Suprapubic skin (tissue), 4 donors: ENCODE results near the gene ZNHIT1. TPM values are rescaled to one million over a fixed set of nuclear protein-coding genes. Genes with fewer than 3 reads are reported as not detected.

ENCODE experiments used
- DNase-seq, 2 donors: peaks; one replicate each; pipeline ENCODE4 v3.0.0-alpha.2; 2019; ENCODE audit warnings: low spot score in 2 of 2
- H3K27ac ChIP-seq: fragments of 200-600 bp; sonication (generic); one replicate; pipeline ENCODE4 v1.5.1; 2019
- H3K27me3 ChIP-seq: fragments of 200-600 bp; sonication (generic); one replicate; pipeline ENCODE4 v1.5.1; 2019
- H3K36me3 ChIP-seq: fragments of 200-600 bp; sonication (generic); one replicate; pipeline ENCODE4 v1.5.1; 2019
- H3K4me1 ChIP-seq: fragments of 200-600 bp; sonication (generic); one replicate; pipeline ENCODE4 v1.5.1; 2019
- H3K4me3 ChIP-seq: fragments of 200-600 bp; sonication (generic); one replicate; pipeline ENCODE4 v1.5.1; 2019; ENCODE audit warnings: mild to moderate bottlenecking
- H3K9me3 ChIP-seq: fragments of 200-600 bp; sonication (generic); one replicate; pipeline ENCODE4 v1.5.1; 2019
- EP300 ChIP-seq: sonication (generic); formaldehyde crosslinking; IDR thresholded peaks from one replicate; pipeline ENCODE4 v1.6.1; 2017; ENCODE audit warnings: antibody characterized with exemption
- POLR2A ChIP-seq, 2 donors: fragments of 450-650 bp; IDR thresholded peaks; one replicate each; pipeline ENCODE4 v1.6.1; 2017; ENCODE audit warnings: antibody characterized with exemption in 2 of 2, mild to moderate bottlenecking in 2 of 2, moderate library complexity in 2 of 2
- POLR2AphosphoS5 ChIP-seq, 3 donors: sonication (generic); formaldehyde crosslinking; IDR thresholded peaks; one replicate each; pipeline ENCODE4 v1.6.1; 2017; ENCODE audit warnings: antibody characterized with exemption in 3 of 3
- WGBS: methylation state at CpG from one replicate; pipeline ENCODE4 v1.1.5; 2018; 5-methylcytosine and 5-hydroxymethylcytosine counted together
- total RNA-seq, 4 donors: library from RNA; depleted of rRNA; stranded (reverse); fragments of >200 nt; gene quantifications; one replicate each; pipeline ENCODE4 v1.1.0, GENCODE V29; 2016
- TF ChIP-seq, protein P1 (sequence below), 2 donors: fragments of 200-600 bp in 1 of 2; fragments of 450-650 bp in 1 of 2; sonication (generic) in 1 of 2; IDR thresholded peaks; one replicate each; pipeline ENCODE4 v1.5.1; 2016 to 2019; ENCODE audit warnings: antibody characterized with exemption in 2 of 2, mild to moderate bottlenecking in 1 of 2, moderate library complexity in 1 of 2

The ZNHIT1 gene
- total RNA-seq, 4 donors from 2014 or later = 43.8 to 73.4 (median 66.9) TPM

DNA sequence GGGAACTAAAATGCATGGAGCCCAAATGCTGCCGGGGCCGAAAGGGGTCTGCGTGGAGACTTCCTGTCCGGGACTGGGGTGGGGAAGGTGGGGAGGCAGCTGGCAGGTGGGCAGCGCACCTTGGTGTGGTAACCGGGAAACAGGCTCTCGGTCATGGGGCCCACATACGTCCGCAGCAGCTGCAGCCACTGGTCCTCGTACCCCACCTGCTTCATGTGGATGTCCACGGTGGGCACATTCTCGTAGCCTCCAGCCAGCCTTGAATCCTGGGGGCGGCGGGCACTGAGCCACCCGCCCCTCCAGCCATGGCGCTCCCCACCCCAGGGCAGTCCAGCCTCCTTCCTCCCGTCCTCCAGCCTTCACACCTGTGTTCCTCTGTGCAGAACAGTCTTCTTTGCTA is 10.5 kb upstream of the ZNHIT1 start:
- no peaks in the 10 kb centered on the region for H3K9me3 ChIP-seq
- no peak overlapping the region for H3K4me3 ChIP-seq
- H3K4me1 ChIP-seq = no peaks in the 10 kb centered on the region
- TF ChIP-seq POLR2AphosphoS5 (IDR thresholded peaks at IDR 0.05) = no peak
- TF ChIP-seq POLR2A (IDR thresholded peaks at IDR 0.05) = no peak
- TF ChIP-seq, protein P1, sequence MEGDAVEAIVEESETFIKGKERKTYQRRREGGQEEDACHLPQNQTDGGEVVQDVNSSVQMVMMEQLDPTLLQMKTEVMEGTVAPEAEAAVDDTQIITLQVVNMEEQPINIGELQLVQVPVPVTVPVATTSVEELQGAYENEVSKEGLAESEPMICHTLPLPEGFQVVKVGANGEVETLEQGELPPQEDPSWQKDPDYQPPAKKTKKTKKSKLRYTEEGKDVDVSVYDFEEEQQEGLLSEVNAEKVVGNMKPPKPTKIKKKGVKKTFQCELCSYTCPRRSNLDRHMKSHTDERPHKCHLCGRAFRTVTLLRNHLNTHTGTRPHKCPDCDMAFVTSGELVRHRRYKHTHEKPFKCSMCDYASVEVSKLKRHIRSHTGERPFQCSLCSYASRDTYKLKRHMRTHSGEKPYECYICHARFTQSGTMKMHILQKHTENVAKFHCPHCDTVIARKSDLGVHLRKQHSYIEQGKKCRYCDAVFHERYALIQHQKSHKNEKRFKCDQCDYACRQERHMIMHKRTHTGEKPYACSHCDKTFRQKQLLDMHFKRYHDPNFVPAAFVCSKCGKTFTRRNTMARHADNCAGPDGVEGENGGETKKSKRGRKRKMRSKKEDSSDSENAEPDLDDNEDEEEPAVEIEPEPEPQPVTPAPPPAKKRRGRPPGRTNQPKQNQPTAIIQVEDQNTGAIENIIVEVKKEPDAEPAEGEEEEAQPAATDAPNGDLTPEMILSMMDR (IDR thresholded peaks at IDR 0.05) = no peak
- TF ChIP-seq EP300 = no peak
- H3K27ac ChIP-seq = no peak overlapping the region
- 86% methylated on average over 11 of the region's 17 CpGs for WGBS
- H3K27me3 ChIP-seq = peaks cover 9% of the 10 kb centered on the region
- no peak for DNase-seq
- H3K36me3 ChIP-seq = peaks cover 59% of the 10 kb centered on the region

DNA sequence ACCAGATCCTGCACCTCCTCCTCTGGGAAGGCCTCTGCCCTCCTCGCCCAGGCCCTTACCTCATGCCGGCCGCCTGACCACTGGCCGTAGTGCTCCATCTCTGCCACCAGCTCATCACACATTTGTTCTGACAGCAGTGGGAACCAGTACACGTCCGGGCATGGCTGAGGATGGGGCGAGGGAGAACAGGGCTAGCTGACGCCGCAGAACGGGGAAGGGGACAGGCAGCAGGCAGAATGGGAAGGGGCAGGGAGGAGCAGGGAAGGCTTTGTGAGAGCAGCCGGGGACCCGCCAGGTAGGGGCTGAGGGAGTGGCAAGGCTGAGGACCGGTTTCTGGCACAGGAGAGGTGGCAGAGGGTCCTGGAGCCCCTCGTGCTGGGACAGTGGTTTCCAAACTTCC is 9.2 kb upstream of the ZNHIT1 start:
- H3K9me3 ChIP-seq = no peaks in the 10 kb centered on the region
- WGBS = 90% methylated on average over 14 of the region's 14 CpGs
- DNase-seq = no peak
- no peak overlapping the region for H3K27ac ChIP-seq
- peaks cover 71% of the 10 kb centered on the region for H3K36me3 ChIP-seq
- no peaks in the 10 kb centered on the region for H3K27me3 ChIP-seq
- no peak overlapping the region for H3K4me3 ChIP-seq
- no peaks in the 10 kb centered on the region for H3K4me1 ChIP-seq
- TF ChIP-seq POLR2AphosphoS5 (IDR thresholded peaks at IDR 0.05) (no peak), POLR2A (IDR thresholded peaks at IDR 0.05) (no peak), EP300 (no peak)
- TF ChIP-seq, protein P1 (IDR thresholded peaks at IDR 0.05) = no peak

DNA sequence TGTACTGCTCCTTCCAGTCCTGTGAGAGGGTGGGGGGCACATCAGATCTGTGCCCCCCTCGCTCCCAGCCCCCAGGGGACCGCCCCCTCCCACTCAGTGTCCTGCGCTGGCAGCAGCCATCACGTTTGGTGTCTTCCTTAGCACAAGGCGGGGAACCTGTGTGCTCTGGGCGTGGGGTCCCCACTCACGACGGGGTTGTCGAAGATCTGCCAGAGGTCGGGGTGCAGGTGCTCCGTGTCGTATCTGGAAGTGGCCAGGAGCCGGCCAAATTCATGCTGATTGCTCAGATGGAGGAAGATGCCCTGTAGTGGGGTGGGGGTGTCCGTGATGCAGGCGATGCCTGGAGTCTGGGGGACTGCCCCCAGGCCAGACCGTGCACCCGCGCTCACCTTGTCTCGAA is 7.8 kb upstream of the ZNHIT1 start:
- H3K36me3 ChIP-seq = peaks cover 82% of the 10 kb centered on the region
- H3K27me3 ChIP-seq = no peaks in the 10 kb centered on the region
- H3K4me3 ChIP-seq = no peak overlapping the region
- TF ChIP-seq POLR2AphosphoS5 (IDR thresholded peaks at IDR 0.05) (no peak), EP300 (no peak), POLR2A (IDR thresholded peaks at IDR 0.05) (no peak)
- TF ChIP-seq, protein P1 (IDR thresholded peaks at IDR 0.05) = no peak
- no peak overlapping the region for H3K27ac ChIP-seq
- no peak for DNase-seq
- 95% methylated on average over 16 of the region's 19 CpGs for WGBS
- H3K4me1 ChIP-seq = peaks cover 7% of the 10 kb centered on the region
- H3K9me3 ChIP-seq = no peaks in the 10 kb centered on the region

DNA sequence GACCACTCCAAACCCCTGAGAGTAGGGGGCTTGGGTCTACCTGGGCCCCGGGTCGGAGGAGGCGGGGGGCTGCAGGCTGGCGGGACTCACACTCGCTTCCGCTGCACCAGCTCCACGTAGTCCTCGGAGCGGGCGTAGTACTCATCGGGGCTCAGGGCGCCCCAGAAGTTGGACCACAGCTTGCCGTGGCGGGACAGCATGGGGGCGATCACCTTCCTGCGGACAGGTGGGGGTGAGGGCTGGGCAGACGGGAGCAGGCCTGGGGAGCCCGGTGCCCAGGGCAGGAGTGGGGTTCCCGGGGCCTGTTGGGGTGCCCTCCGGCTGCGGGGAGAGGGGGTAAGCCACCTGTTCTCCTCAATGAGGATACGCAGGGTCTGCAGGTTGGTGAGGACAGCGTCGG is 6.5 kb upstream of the ZNHIT1 start:
- DNase-seq = no peak
- no peaks in the 10 kb centered on the region for H3K27me3 ChIP-seq
- H3K9me3 ChIP-seq = no peaks in the 10 kb centered on the region
- TF ChIP-seq EP300 = no peak
- TF ChIP-seq POLR2A (IDR thresholded peaks at IDR 0.05) = no peak
- no peak for TF ChIP-seq POLR2AphosphoS5 (IDR thresholded peaks at IDR 0.05)
- TF ChIP-seq, protein P1 (IDR thresholded peaks at IDR 0.05) = no peak
- no peak overlapping the region for H3K27ac ChIP-seq
- H3K4me3 ChIP-seq = no peak overlapping the region
- H3K36me3 ChIP-seq = peaks cover 75% of the 10 kb centered on the region
- WGBS = 63% methylated on average over 4 of the region's 24 CpGs
- H3K4me1 ChIP-seq = peaks cover 16% of the 10 kb centered on the region

DNA sequence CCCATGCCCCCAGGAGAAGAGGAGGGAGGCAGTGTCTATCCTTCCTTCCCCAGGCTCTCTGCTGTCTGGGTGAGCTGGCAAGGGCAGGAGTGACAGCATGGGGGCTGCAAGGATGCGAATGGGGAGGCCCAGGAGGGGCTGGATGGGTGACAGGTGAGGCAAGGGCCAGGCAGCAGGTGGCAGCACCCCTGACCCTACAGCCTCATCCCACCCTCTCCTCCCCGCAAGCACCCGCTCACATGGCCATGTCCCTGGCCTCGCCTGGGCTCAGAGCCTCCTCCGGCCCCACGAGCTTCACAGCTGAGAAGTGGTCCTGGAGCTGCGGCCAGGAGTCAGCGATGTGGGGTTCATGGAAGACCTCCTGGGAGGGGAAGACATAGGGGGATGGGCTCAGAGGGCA is 6.0 kb upstream of the ZNHIT1 start:
- H3K4me1 ChIP-seq = peaks cover 21% of the 10 kb centered on the region
- H3K27me3 ChIP-seq = no peaks in the 10 kb centered on the region
- DNase-seq = no peak
- WGBS = 89% methylated on average over 8 of the region's 8 CpGs
- H3K9me3 ChIP-seq = no peaks in the 10 kb centered on the region
- TF ChIP-seq POLR2AphosphoS5 (IDR thresholded peaks at IDR 0.05) (no peak), POLR2A (IDR thresholded peaks at IDR 0.05) (no peak), EP300 (no peak)
- TF ChIP-seq, protein P1 (IDR thresholded peaks at IDR 0.05) = no peak
- peaks cover 72% of the 10 kb centered on the region for H3K36me3 ChIP-seq
- no peak overlapping the region for H3K4me3 ChIP-seq
- no peak overlapping the region for H3K27ac ChIP-seq
